Heart left ventricle (tissue), 16 donors: ENCODE results near the gene MYO5C. TPM values are rescaled to one million over a fixed set of nuclear protein-coding genes. Genes with fewer than 3 reads are reported as not detected.

Experiments
- ATAC-seq, 4 donors: fragments of 200-7000 bp; cut with Tn5 transposase; one replicate each; pipeline ENCODE4 v1.9.1; 2020 to 2022; ENCODE audit warnings: moderate library complexity in 4 of 4, mild to moderate bottlenecking in 3 of 4, moderate number of reproducible peaks in 1 of 4
- DNase-seq, 5 donors: peaks; one replicate each; pipeline ENCODE4 v3.0.0-alpha.2; 2020
- H3K27ac ChIP-seq, 12 donors: fragments of 200-600 bp; sonication (generic) in 4 of 12; one replicate each; pipeline versions ENCODE4 v1.5.0 to v1.8.0; 2016 to 2022; ENCODE audit warnings: mild to moderate bottlenecking in 2 of 12
- H3K27me3 ChIP-seq, 9 donors: fragments of 200-600 bp; sonication (generic) in 2 of 9; one replicate each; pipeline versions ENCODE4 v1.5.1 to v1.8.0; 2016 to 2022; ENCODE audit warnings: mild to moderate bottlenecking in 3 of 9
- H3K36me3 ChIP-seq, 9 donors: fragments of 200-600 bp; sonication (generic) in 2 of 9; one replicate each; pipeline versions ENCODE4 v1.5.0 to v1.8.0; 2018 to 2022; ENCODE audit warnings: mild to moderate bottlenecking in 2 of 9
- H3K4me1 ChIP-seq, 12 donors: fragments of 200-600 bp; sonication (generic) in 4 of 12; one replicate each; pipeline versions ENCODE4 v1.5.0 to v1.8.0; 2016 to 2022; ENCODE audit warnings: mild to moderate bottlenecking in 3 of 12
- H3K4me3 ChIP-seq, 12 donors: fragments of 200-600 bp; sonication (generic) in 4 of 12; one replicate each; pipeline versions ENCODE4 v1.5.0 to v1.8.0; 2017 to 2022; ENCODE audit warnings: mild to moderate bottlenecking in 9 of 12, moderate library complexity in 4 of 12
- H3K9me3 ChIP-seq, 12 donors: fragments of 200-600 bp; sonication (generic) in 4 of 12; one replicate each; pipeline versions ENCODE4 v1.5.0 to v1.8.0; 2016 to 2022; ENCODE audit warnings: mild to moderate bottlenecking in 1 of 12
- CTCF ChIP-seq, 12 donors: fragments of 200-600 bp; sonication (generic) in 4 of 12; IDR thresholded peaks; one replicate each; pipeline versions ENCODE4 v1.5.0 to v1.8.0; 2018 to 2022; ENCODE audit warnings: antibody characterized with exemption in 12 of 12, mild to moderate bottlenecking in 5 of 12
- POLR2A ChIP-seq, 2 donors: fragments of 450-650 bp; IDR thresholded peaks; one replicate each; pipeline ENCODE4 v1.6.1; 2017; ENCODE audit warnings: antibody characterized with exemption in 2 of 2, mild to moderate bottlenecking in 2 of 2, moderate library complexity in 2 of 2
- WGBS, 4 donors: extraction: QIAGEN DNeasy Blood & Tissue Kit in 2 of 4; methylation state at CpG; one replicate each; pipeline versions ENCODE4 v1.1.5 to v1.1.7; 2013 to 2018; 5-methylcytosine and 5-hydroxymethylcytosine counted together
- intact Hi-C, 10 donors: fragments of 100-400 bp; cut with DNase I; formaldehyde crosslinking; loops; one replicate each; pipeline versions ENCODE4 v1.11.1 to v1.14.2; 2022
- polyA plus RNA-seq, 2 donors: library from polyadenylated mRNA; stranded (reverse); fragments of 200-250 nt; gene quantifications; one replicate each; pipeline ENCODE4 v1.2.3, GENCODE V29; 2013
- total RNA-seq, 9 donors: library from RNA; depleted of rRNA in 2 of 9; stranded (reverse); fragments of >200 nt in 2 of 9; fragmentation: NEBNext Ultra II Directional in 3 of 9; extraction: Animal tissue kit (Norgen Biotek cat#: 25700) in 3 of 9; gene quantifications; one replicate each; pipeline versions ENCODE4 v1.1.0 to v1.2.4, GENCODE V29; 2016 to 2023
- donor health status: ischemic (EF 13 %, LVEDD 7.1; RV severe dilation, severe dysfunction).
- donor health status: healthy with polysubstance abuse.
- donor health status: DM: no; HTN: yes; CAD: no.
- donor health status: DM: no; HTN: no; CAD: no.
- donor health status: ischemic (EF 25% LVEDD 6.9; RV normal size, moderate dysfunction).
- donor health status: ischemic (EF 25% LVEDD 5.7; RV mildly dilated, moderate dysfunction).
- donor health status: healthy.
- donor health status: DM: yes; HTN: yes; CAD: no.
- donor health status: ischemic (EF 35%, LVEDD 5.7; RV mildly dilated, moderate dysfunction).
- donor health status: nonischemic (EF 11% LVEDD 7.7; RV severe dilation, severe dysfunction).
- donor health status: DM: yes; HTN: yes; CAD: no.
- donor health status: PGD.
- donor health status: ischemic (EF 29% LVEDD 5.4; RV normal size, mild dysfunction).
- donor health status: nonischemic (EF 23%, LVEDD 6.1; RV moderate dilation, normal function).

The MYO5C gene
- total and polyA plus RNA-seq, 11 donors = 0.89 to 7.2 (median 2.3) TPM

DNA sequence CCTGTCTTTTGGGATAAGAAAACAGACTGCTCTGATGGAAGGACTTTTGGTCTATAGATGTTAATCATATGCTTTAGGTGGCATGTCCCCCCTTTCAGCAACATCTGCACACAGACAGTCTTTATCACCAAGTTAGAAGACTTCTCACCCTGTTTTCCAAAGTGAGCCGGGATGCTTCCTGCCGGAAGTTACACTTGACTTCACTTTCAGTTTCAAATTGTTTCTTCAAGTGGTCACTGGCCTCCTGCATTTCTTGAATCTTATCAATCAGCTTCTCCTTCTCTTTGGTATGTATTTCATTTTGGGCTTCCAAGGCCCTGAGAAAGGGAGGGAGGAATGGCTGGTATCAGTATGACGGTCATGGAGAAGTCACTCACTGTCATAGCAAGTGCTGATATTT is 77.2 kb downstream of the MYO5C start:
- Histone ChIP-seq H3K9me3 (no peaks in the 10 kb centered on the region), H3K36me3 (peaks cover 0 to 12% (median 3%) of the 10 kb centered on the region in 9 donors), H3K4me1 (peaks cover 0 to 6% (median 0%) of the 10 kb centered on the region in 12 donors), H3K4me3 (no peak overlapping the region), H3K27me3 (no peaks in the 10 kb centered on the region), H3K27ac (no peak overlapping the region)
- ATAC-seq (no peak), DNase-seq (no peak)
- TF ChIP-seq CTCF (IDR thresholded peaks at IDR 0.05) (no peak), POLR2A (IDR thresholded peaks at IDR 0.05) (no peak)
- WGBS, 4 donors = 75 to 83% (median 78%) methylated on average over 3 of the region's 3 CpGs
- intact Hi-C loops = no loop called here

GRCh38 chr15:52217186-52217585 is 78.4 kb downstream of the MYO5C start:
- Histone ChIP-seq H3K4me1 (peaks cover 0 to 6% (median 0%) of the 10 kb centered on the region in 12 donors), H3K4me3 (no peak overlapping the region), H3K36me3 (peaks cover 0 to 16% (median 5%) of the 10 kb centered on the region in 9 donors), H3K27ac (no peak overlapping the region), H3K27me3 (no peaks in the 10 kb centered on the region), H3K9me3 (no peaks in the 10 kb centered on the region)
- intact Hi-C loops = no loop called here
- ATAC-seq (no peak), DNase-seq (no peak)
- 78 to 88% (median 86%) methylated on average over 10 of the region's 10 CpGs for WGBS, 4 donors
- TF ChIP-seq POLR2A (IDR thresholded peaks at IDR 0.05) = no peak
- no peak for TF ChIP-seq CTCF (IDR thresholded peaks at IDR 0.05)

- WGBS, 4 donors = 88 to 97% (median 93%) methylated on average over 1 of the region's 1 CpG
- ATAC-seq = no peak
- Histone ChIP-seq H3K9me3 (no peaks in the 10 kb centered on the region), H3K4me1 (peaks cover 0 to 6% (median 0%) of the 10 kb centered on the region in 12 donors), H3K36me3 (peaks cover 0 to 16% (median 5%) of the 10 kb centered on the region in 9 donors), H3K4me3 (no peak overlapping the region), H3K27me3 (no peaks in the 10 kb centered on the region), H3K27ac (no peak overlapping the region)
- DNase-seq = no peak
- TF ChIP-seq POLR2A (IDR thresholded peaks at IDR 0.05) (no peak), CTCF (IDR thresholded peaks at IDR 0.05) (no peak)
- intact Hi-C loops = no loop called here
These were observed 81.1 kb downstream of the MYO5C start for GRCh38 chr15:52214553-52214952.

GRCh38 chr15:52213206-52213605 is 82.4 kb downstream of the MYO5C start:
- DNase-seq (no peak), ATAC-seq (no peak)
- Histone ChIP-seq H3K9me3 (no peaks in the 10 kb centered on the region), H3K36me3 (peaks cover 0 to 16% (median 5%) of the 10 kb centered on the region in 9 donors), H3K4me3 (no peak overlapping the region), H3K4me1 (peaks cover 0 to 2% (median 0%) of the 10 kb centered on the region in 12 donors), H3K27ac (no peak overlapping the region), H3K27me3 (no peaks in the 10 kb centered on the region)
- WGBS, 4 donors = 83 to 95% (median 87%) methylated on average over 3 of the region's 3 CpGs
- TF ChIP-seq CTCF (IDR thresholded peaks at IDR 0.05) (no peak), POLR2A (IDR thresholded peaks at IDR 0.05) (no peak)
- intact Hi-C loops = no loop called here
